NCI-H748 (cell line): ENCODE measurements around the gene SMARCD3.

Source experiments
- DNase-seq: peaks from one replicate; lab custom pipeline; 2025; ENCODE audit not compliant: unreplicated experiment; lab: John Stamatoyannopoulos, UW

The SMARCD3 gene

DNA sequence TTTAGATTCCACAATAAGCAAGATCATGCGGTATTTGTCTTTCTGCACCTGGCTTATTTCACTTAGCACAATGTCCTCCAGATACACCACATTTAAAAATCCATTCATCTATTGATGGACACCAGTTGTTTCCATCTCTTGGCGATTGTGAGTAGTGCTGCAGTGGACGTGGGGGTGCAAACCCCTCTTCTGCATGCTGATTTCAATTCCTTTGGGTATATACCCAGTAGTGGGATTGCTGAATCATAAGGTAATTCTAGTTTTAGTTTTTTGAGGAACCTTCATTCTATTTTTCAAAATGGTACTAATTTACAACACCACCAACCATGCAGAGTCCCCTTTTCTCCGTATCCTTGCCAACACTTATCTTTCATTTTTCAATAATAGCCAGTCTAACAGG is 59.5 kb downstream of the SMARCD3 start:
- no peak for DNase-seq
